ENCODE data around the gene PITPNM1.

- TF ChIP-seq CTCF (conservative IDR thresholded peaks at IDR 0.05; ENCODE audit: low read length) = no peak
- TF ChIP-seq EZH2phosphoT487 (IDR thresholded peaks at IDR 0.05; ENCODE audit: borderline replicate concordance) = no peak
Observed at GRCh38 chr11:67463680-67464410, 41.3 kb downstream of the PITPNM1 start.

Data from Loucy (cell line).